GM12878 (cell line): Measurements from ENCODE around the gene EYS.

Experiments used
- CTCF ChIP-seq, 3 experiments: IDR thresholded peaks in 2 of 3; conservative IDR thresholded peaks in 1 of 3; 2 replicates each; pipeline ENCODE4 v1.5.1; 2011; ENCODE audit warnings: low read depth in 3 of 3, low read length in 3 of 3, mild to moderate bottlenecking in 3 of 3, control low read depth in 2 of 3, moderate library complexity in 2 of 3, inconsistent platforms in 1 of 3, mixed read lengths in 1 of 3; ENCODE audit not compliant: control insufficient read depth in 2 of 3, insufficient read depth in 1 of 3; ENCODE audit errors: extremely low read depth in 1 of 3
- POLR2AphosphoS5 ChIP-seq: IDR thresholded peaks from 2 replicates; pipeline ENCODE4 v1.6.1; 2011; ENCODE audit warnings: mild to moderate bottlenecking, low read length, inconsistent platforms
- STAT3 ChIP-seq: IDR thresholded peaks from 2 replicates; pipeline ENCODE4 v1.6.1; 2011; ENCODE audit warnings: low read depth, low read length, improper control_type of control experiment
- YY1 ChIP-seq: IDR thresholded peaks from 2 replicates; pipeline ENCODE4 v1.6.1; 2011; ENCODE audit warnings: low read depth, mild to moderate bottlenecking, low read length

GRCh38 chr6:65259059-65259458 lies 448.0 kb downstream of the EYS start:
- no peak for TF ChIP-seq CTCF (IDR thresholded peaks at IDR 0.05 in 2 of 3, conservative IDR thresholded peaks at IDR 0.05 in 1 of 3; ENCODE audit: control insufficient read depth in 2 of 3, extremely low read depth in 1 of 3, insufficient read depth in 1 of 3, low read depth in 3 of 3, low read length in 3 of 3)
- TF ChIP-seq STAT3 = no peak
- TF ChIP-seq YY1 = no peak
- TF ChIP-seq POLR2AphosphoS5 = no peak
